Endothelial cell (in vitro differentiated cells): ENCODE results near the gene INSIG1. TPM values are rescaled to one million over a fixed set of nuclear protein-coding genes. Genes with fewer than 3 reads are reported as not detected.

ENCODE experiments used
- DNase-seq: peaks from one replicate; pipeline ENCODE4 v3.0.0; 2021; ENCODE audit warnings: low spot score
- H3K27ac Mint-ChIP-seq: one replicate; pipeline ENCODE4 v1.8.0; 2021; ENCODE audit warnings: mixed read lengths, inconsistent platforms; ENCODE audit not compliant: unreplicated experiment
- H3K27me3 Mint-ChIP-seq: one replicate; pipeline ENCODE4 v1.8.0; 2021; ENCODE audit warnings: mild to moderate bottlenecking, moderate library complexity, mixed read lengths, inconsistent platforms; ENCODE audit not compliant: unreplicated experiment
- H3K36me3 Mint-ChIP-seq: one replicate; pipeline ENCODE4 v1.8.0; 2021; ENCODE audit warnings: mild to moderate bottlenecking, low read depth, mixed read lengths, inconsistent platforms; ENCODE audit not compliant: unreplicated experiment
- H3K4me1 Mint-ChIP-seq: one replicate; pipeline ENCODE4 v1.8.0; 2021; ENCODE audit warnings: mild to moderate bottlenecking, mixed read lengths, inconsistent platforms; ENCODE audit not compliant: unreplicated experiment
- H3K4me3 Mint-ChIP-seq: one replicate; pipeline ENCODE4 v1.8.0; 2021; ENCODE audit warnings: mild to moderate bottlenecking, mixed read lengths, inconsistent platforms; ENCODE audit not compliant: unreplicated experiment
- H3K9me3 Mint-ChIP-seq: one replicate; pipeline ENCODE4 v1.8.0; 2021; ENCODE audit warnings: mixed read lengths, inconsistent platforms; ENCODE audit not compliant: unreplicated experiment
- total RNA-seq: library from RNA; stranded (reverse); fragmentation: NEBNext Ultra II Directional; extraction: Animal tissue kit (Norgen Biotek cat#: 25700); gene quantifications from one replicate; pipeline ENCODE4 v1.2.1, GENCODE V29; 2021; ENCODE audit not compliant: unreplicated experiment
- TF ChIP-seq, protein P1 (sequence below): fragments of 200-600 bp; sonication (generic); IDR thresholded peaks from one replicate; pipeline ENCODE4 v1.5.0; 2021; ENCODE audit warnings: antibody characterized with exemption; ENCODE audit not compliant: unreplicated experiment

The INSIG1 gene
- total RNA-seq, 1 donor from 2014 or later = 53.1 TPM

DNA sequence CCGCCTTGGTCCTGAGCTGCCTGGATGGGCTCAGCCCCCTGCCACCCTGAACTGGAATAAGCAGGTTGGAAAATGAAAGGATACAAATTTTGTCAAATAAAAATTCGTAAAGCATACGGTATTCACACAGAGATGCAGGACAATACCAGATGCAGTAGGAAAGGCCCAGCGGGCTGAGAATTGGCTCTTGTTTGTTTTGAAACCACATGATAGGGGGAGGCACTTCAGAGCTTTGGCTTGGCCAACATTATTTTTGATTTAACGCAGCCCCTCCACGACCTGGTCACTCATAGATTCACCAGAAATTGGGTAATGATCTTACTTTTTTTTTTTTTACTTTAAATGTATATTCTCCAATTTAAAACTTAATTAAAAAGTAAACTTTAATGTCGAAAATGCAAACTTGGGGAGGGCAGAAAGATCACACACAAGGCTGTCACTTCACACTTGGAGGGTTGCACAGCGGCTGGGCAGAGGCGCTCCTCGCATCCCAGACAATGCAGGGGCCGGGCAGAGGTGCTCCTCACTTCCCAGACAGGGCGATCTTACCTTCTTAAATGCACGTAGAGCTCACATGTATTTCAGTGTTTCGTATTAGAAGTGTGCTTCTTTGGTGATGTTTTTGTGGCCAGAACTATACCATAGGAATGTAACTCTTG lies 17.8 kb upstream of the INSIG1 start:
- no peaks in the 10 kb centered on the region for H3K9me3 Mint-ChIP-seq
- no peaks in the 10 kb centered on the region for H3K36me3 Mint-ChIP-seq
- no peak for DNase-seq
- H3K4me3 Mint-ChIP-seq = no peak overlapping the region
- peaks cover under 1% of the 10 kb centered on the region for H3K27me3 Mint-ChIP-seq
- TF ChIP-seq, protein P1, sequence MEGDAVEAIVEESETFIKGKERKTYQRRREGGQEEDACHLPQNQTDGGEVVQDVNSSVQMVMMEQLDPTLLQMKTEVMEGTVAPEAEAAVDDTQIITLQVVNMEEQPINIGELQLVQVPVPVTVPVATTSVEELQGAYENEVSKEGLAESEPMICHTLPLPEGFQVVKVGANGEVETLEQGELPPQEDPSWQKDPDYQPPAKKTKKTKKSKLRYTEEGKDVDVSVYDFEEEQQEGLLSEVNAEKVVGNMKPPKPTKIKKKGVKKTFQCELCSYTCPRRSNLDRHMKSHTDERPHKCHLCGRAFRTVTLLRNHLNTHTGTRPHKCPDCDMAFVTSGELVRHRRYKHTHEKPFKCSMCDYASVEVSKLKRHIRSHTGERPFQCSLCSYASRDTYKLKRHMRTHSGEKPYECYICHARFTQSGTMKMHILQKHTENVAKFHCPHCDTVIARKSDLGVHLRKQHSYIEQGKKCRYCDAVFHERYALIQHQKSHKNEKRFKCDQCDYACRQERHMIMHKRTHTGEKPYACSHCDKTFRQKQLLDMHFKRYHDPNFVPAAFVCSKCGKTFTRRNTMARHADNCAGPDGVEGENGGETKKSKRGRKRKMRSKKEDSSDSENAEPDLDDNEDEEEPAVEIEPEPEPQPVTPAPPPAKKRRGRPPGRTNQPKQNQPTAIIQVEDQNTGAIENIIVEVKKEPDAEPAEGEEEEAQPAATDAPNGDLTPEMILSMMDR = no peak
- H3K27ac Mint-ChIP-seq = no peak overlapping the region
- H3K4me1 Mint-ChIP-seq = peaks cover 12% of the 10 kb centered on the region

DNA sequence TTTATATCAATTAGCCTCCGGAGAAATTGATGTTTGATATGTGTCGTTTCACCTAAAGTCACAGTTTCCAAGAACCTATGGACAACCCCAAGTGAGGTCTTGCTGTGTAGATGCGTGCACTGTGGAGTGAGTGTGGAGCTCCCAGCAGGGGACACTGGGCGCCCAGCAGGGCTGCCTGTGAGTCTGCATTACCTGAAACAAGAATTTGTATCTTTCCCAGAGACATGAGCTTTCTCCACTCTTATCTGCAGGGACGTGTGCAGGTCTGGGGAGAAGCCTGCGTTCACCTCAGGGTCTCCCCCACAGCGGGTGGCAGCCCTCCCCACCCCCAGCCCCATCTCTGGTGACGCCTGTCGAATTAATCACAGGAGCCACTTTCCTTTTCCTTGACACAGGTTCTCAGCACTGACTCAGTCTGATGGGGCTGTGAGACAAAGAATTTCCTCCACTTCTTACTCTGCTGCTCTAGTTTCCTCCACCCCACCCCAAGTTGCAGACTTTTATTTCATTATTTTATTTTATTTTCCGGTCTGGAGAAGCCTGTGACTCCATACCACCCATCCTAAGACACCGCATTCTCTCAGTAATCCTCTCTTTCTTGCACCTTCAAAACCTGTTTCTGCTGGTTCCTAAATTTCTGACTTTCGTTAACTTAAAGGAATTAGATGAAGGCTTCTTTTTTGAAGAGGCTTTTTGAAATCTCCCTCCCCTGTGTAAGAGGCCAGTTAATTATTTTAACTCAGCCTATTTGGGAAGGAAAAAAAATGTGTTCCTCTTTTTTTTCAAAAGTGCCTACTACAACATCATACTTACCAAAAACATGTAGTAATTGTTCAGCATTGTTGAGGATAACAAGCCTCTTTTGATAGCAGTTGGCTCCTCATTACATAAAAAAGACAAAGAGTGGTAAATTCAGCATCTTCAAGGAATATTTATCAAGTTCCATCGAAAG lies 17.0 kb upstream of the INSIG1 start:
- TF ChIP-seq, protein P1 = no peak
- no peaks in the 10 kb centered on the region for H3K36me3 Mint-ChIP-seq
- no peak for DNase-seq
- no peak overlapping the region for H3K27ac Mint-ChIP-seq
- H3K27me3 Mint-ChIP-seq = peaks cover 5% of the 10 kb centered on the region
- no peak overlapping the region for H3K4me3 Mint-ChIP-seq
- H3K4me1 Mint-ChIP-seq = peaks cover 18% of the 10 kb centered on the region
- no peaks in the 10 kb centered on the region for H3K9me3 Mint-ChIP-seq

DNA sequence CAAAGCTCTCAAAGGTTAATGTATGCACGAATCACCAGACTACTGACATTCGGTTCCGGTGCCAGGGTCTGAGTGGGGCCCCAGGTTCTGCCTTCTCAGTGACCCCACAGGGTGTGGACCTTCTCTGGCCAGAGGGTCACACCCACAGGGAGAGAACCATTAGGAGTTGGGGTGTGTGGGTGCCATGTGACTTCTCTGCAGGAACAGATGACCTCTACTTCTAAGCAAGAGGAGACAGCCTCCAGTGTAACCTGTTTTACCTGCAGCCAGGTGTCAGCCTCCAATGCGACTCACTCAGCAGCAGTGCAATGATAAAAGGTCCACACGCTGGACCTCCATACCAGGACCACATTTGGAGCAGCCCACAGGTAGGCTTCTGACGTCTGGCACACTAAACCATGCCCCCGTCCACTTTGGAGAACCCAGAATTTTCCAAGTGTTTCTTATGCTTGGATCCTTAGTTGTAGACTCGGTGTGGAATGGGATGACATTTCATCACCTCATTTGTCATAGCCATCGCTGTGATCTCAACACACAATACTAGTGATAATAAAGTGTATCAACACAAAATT lies 16.2 kb upstream of the INSIG1 start:
- DNase-seq = no peak
- Mint-ChIP-seq H3K4me3 (no peak overlapping the region), H3K4me1 (peaks cover 26% of the 10 kb centered on the region), H3K27me3 (peaks cover 7% of the 10 kb centered on the region), H3K9me3 (peaks cover 4% of the 10 kb centered on the region), H3K27ac (no peak overlapping the region), H3K36me3 (no peaks in the 10 kb centered on the region)
- TF ChIP-seq, protein P1 = no peak

DNA sequence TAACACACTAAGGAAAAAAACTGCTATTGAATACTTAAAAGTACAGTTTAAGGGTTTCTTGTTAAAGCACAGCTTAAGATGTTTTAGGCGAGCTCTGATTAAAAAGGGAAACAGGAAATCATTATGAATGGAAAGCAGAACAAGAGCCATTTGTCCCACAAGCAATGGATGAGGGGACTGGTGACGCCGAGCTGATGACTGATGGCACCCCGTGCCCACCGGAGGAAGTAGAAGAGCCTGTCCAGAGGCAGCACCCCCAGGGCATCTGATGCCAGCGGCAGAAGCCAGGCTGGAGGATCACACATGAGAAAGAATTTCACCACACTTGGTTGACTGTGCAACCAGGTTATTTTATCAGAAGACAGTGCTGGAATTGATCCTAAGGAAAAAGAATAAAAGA lies 15.0 kb upstream of the INSIG1 start:
- H3K4me1 Mint-ChIP-seq = peaks cover 34% of the 10 kb centered on the region
- TF ChIP-seq, protein P1 = no peak

More for the DNA sequence above, 15.0 kb upstream of the INSIG1 start:
- DNase-seq = no peak
- no peak overlapping the region for H3K4me3 Mint-ChIP-seq
- no peaks in the 10 kb centered on the region for H3K36me3 Mint-ChIP-seq
- H3K9me3 Mint-ChIP-seq = peaks cover 7% of the 10 kb centered on the region
- no peak overlapping the region for H3K27ac Mint-ChIP-seq
- H3K27me3 Mint-ChIP-seq = peaks cover 7% of the 10 kb centered on the region
